ENCODE data around the gene EFCAB13. TPM values are rescaled to one million over a fixed set of nuclear protein-coding genes. Genes with fewer than 3 reads are reported as not detected.
A peak's percentile ranks its signal among the peaks of the same experiment; 100 is the strongest.
"Not testable (repeated sequence)": the region's sequence is repeated elsewhere in the genome, so short reads cannot be mapped to it uniquely, and the experiment has no call there.

EFCAB13 gene
- total RNA-seq, 3 donors from 2014 or later: 8.8 to 16.4 (median 10.8) TPM

GRCh38 chr17:47414612-47415011, 90.9 kb downstream of the EFCAB13 start:
- Histone ChIP-seq H3K27ac (no peak overlapping the region), H3K27me3 (no peaks in the 10 kb centered on the region), H3K4me3 (no peak overlapping the region), H3K9me3 (no peaks in the 10 kb centered on the region), H3K36me3 (no peaks in the 10 kb centered on the region), H3K4me1 (no peaks in the 10 kb centered on the region)
- DNase-seq (ENCODE audit: low spot score in 2 of 2): no peak
- TF ChIP-seq CTCF (IDR thresholded peaks at IDR 0.05): no peak
- no peak for TF ChIP-seq POLR2A (IDR thresholded peaks at IDR 0.05)
- no peak for TF ChIP-seq POLR2AphosphoS5 (IDR thresholded peaks at IDR 0.05)
- intact Hi-C loops (cut with DNase I; ENCODE audit: low total_unique reads): no loop called here

GRCh38 chr17:47423406-47424295, 99.9 kb downstream of the EFCAB13 start:
- Histone ChIP-seq H3K9me3 (no peaks in the 10 kb centered on the region), H3K36me3 (no peaks in the 10 kb centered on the region), H3K27me3 (no peaks in the 10 kb centered on the region), H3K27ac (no peak overlapping the region), H3K4me1 (no peaks in the 10 kb centered on the region), H3K4me3 (peak overlapping the region; percentile 46 to 74 (median 57))
- DNase-seq (ENCODE audit: low spot score in 2 of 2): no peak
- intact Hi-C loops (cut with DNase I; ENCODE audit: low total_unique reads): no loop called here
- no peak for TF ChIP-seq POLR2AphosphoS5 (IDR thresholded peaks at IDR 0.05)
- no peak for TF ChIP-seq CTCF (IDR thresholded peaks at IDR 0.05)
- no peak for TF ChIP-seq POLR2A (IDR thresholded peaks at IDR 0.05)

- DNase-seq (ENCODE audit: low spot score in 2 of 2); H3K9me3 ChIP-seq; H3K36me3 ChIP-seq; H3K27ac ChIP-seq; H3K27me3 ChIP-seq; H3K4me3 ChIP-seq; intact Hi-C loops (cut with DNase I; ENCODE audit: low total_unique reads); H3K4me1 ChIP-seq: not testable (repeated sequence)
These were observed 101.5 kb downstream of the EFCAB13 start for GRCh38 chr17:47425233-47425632.

GRCh38 chr17:47425887-47426635, 102.3 kb downstream of the EFCAB13 start:
- intact Hi-C loops (cut with DNase I; ENCODE audit: low total_unique reads); H3K27me3 ChIP-seq; H3K4me3 ChIP-seq; H3K36me3 ChIP-seq; H3K27ac ChIP-seq; H3K4me1 ChIP-seq; H3K9me3 ChIP-seq; DNase-seq (ENCODE audit: low spot score in 2 of 2): not testable (repeated sequence)

GRCh38 chr17:47427985-47428384, 104.2 kb downstream of the EFCAB13 start:
- H3K9me3 ChIP-seq: no peaks in the 10 kb centered on the region
- TF ChIP-seq CTCF (IDR thresholded peaks at IDR 0.05) (no peak), POLR2A (IDR thresholded peaks at IDR 0.05) (no peak), POLR2AphosphoS5 (IDR thresholded peaks at IDR 0.05) (no peak)
- no peaks in the 10 kb centered on the region for H3K36me3 ChIP-seq
- H3K4me3 ChIP-seq: no peak overlapping the region
- H3K27me3 ChIP-seq: no peaks in the 10 kb centered on the region
- no peak for DNase-seq (ENCODE audit: low spot score in 2 of 2)
- no peaks in the 10 kb centered on the region for H3K4me1 ChIP-seq
- H3K27ac ChIP-seq: no peak overlapping the region
- intact Hi-C loops (cut with DNase I; ENCODE audit: low total_unique reads): no loop called here

- H3K4me1 ChIP-seq; H3K27ac ChIP-seq; intact Hi-C loops (cut with DNase I; ENCODE audit: low total_unique reads); H3K36me3 ChIP-seq; DNase-seq (ENCODE audit: low spot score in 2 of 2); H3K9me3 ChIP-seq; H3K4me3 ChIP-seq; H3K27me3 ChIP-seq: not testable (repeated sequence)
These were observed 108.5 kb downstream of the EFCAB13 start for GRCh38 chr17:47432240-47432639.
